Fibroblast of pulmonary artery (primary cell): ENCODE data around the gene WEE2.

Experiments
- DNase-seq: peaks from one replicate; pipeline ENCODE4 v3.0.0-alpha.2; 2010; ENCODE audit warnings: low read depth
- H3K4me3 ChIP-seq: replicated peaks from 2 replicates; pipeline ENCODE4 v1.5.1; 2011; ENCODE audit warnings: low read depth, mild to moderate bottlenecking, control low read depth, low read length, moderate library complexity
- TF ChIP-seq, protein P1 (sequence below): IDR thresholded peaks from 2 replicates; pipeline ENCODE4 v1.5.1; 2011; ENCODE audit warnings: mild to moderate bottlenecking, control low read depth, low read length, inconsistent platforms; ENCODE audit errors: missing control alignments

The WEE2 gene

GRCh38 chr7:141776374-141776773, 68.2 kb downstream of the WEE2 start, which contains the start of gene TAS2R4:
TSS of gene TAS2R4 (plus strand) at chr7:141776674. CDS start at chr7:141778489, 1,815 bp downstream.
- TF ChIP-seq, protein P1, sequence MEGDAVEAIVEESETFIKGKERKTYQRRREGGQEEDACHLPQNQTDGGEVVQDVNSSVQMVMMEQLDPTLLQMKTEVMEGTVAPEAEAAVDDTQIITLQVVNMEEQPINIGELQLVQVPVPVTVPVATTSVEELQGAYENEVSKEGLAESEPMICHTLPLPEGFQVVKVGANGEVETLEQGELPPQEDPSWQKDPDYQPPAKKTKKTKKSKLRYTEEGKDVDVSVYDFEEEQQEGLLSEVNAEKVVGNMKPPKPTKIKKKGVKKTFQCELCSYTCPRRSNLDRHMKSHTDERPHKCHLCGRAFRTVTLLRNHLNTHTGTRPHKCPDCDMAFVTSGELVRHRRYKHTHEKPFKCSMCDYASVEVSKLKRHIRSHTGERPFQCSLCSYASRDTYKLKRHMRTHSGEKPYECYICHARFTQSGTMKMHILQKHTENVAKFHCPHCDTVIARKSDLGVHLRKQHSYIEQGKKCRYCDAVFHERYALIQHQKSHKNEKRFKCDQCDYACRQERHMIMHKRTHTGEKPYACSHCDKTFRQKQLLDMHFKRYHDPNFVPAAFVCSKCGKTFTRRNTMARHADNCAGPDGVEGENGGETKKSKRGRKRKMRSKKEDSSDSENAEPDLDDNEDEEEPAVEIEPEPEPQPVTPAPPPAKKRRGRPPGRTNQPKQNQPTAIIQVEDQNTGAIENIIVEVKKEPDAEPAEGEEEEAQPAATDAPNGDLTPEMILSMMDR: no peak
- no peak within 1 kb of the TSS for H3K4me3 ChIP-seq
- no peak for DNase-seq
